MM.1S (cell line): ENCODE measurements around the gene ZNF587.
A peak's percentile ranks its signal among the peaks of the same experiment; 100 is the strongest.

Source experiments
- DNase-seq: peaks from one replicate; pipeline ENCODE4 v3.0.0-alpha.2; 2015
- H2AFZ ChIP-seq: fragments of 300-600 bp; sonication (generic); 2 replicates; pipeline ENCODE4 v1.6.0; 2016; ENCODE audit warnings: antibody characterized with exemption, low read length
- H3F3A ChIP-seq: fragments of 300-600 bp; sonication (generic); 2 replicates; pipeline ENCODE4 v1.6.1; 2016; ENCODE audit warnings: mild to moderate bottlenecking, antibody characterized with exemption, low read length, moderate library complexity, mixed read lengths; ENCODE audit not compliant: insufficient read depth
- H3K27ac ChIP-seq: fragments of 300-600 bp; sonication (generic); 2 replicates; pipeline ENCODE4 v1.5.1; 2016; ENCODE audit warnings: mild to moderate bottlenecking, low read length
- H3K27me3 ChIP-seq: fragments of 300-600 bp; sonication (generic); replicated peaks from 2 replicates; pipeline ENCODE4 v1.6.0; 2016; ENCODE audit warnings: low read length; ENCODE audit not compliant: insufficient read depth
- H3K36me3 ChIP-seq: fragments of 300-600 bp; sonication (generic); replicated peaks from 2 replicates; pipeline ENCODE4 v1.6.1; 2016; ENCODE audit warnings: mild to moderate bottlenecking, low read length, mixed read lengths; ENCODE audit not compliant: insufficient read depth
- H3K4me1 ChIP-seq: fragments of 300-600 bp; sonication (generic); 2 replicates; pipeline ENCODE4 v1.6.1; 2016; ENCODE audit warnings: low read length, mixed read lengths
- H3K4me2 ChIP-seq: fragments of 300-600 bp; sonication (generic); 2 replicates; pipeline ENCODE4 v1.6.0; 2016; ENCODE audit warnings: low read depth, low read length
- H3K4me3 ChIP-seq: fragments of 300-600 bp; sonication (generic); 2 replicates; pipeline ENCODE4 v1.5.1; 2016; ENCODE audit warnings: low read length, mixed read lengths
- H3K79me2 ChIP-seq: fragments of 300-600 bp; sonication (generic); 2 replicates; pipeline ENCODE4 v1.6.1; 2016; ENCODE audit warnings: mixed run types, low read length, mixed read lengths
- H3K9ac ChIP-seq: fragments of 300-600 bp; sonication (generic); 2 replicates; pipeline ENCODE4 v1.6.1; 2016; ENCODE audit warnings: low read length, mixed read lengths
- H3K9me2 ChIP-seq: fragments of 300-600 bp; sonication (generic); replicated peaks from 2 replicates; pipeline ENCODE4 v1.6.1; 2016; ENCODE audit warnings: mild to moderate bottlenecking, low read length, mixed read lengths; ENCODE audit not compliant: insufficient read depth
- H3K9me3 ChIP-seq: fragments of 300-600 bp; sonication (generic); replicated peaks from 2 replicates; pipeline ENCODE4 v1.6.1; 2016; ENCODE audit warnings: mild to moderate bottlenecking, low read length, mixed read lengths; ENCODE audit not compliant: insufficient read depth
- H4K20me1 ChIP-seq: fragments of 300-600 bp; sonication (generic); 2 replicates; pipeline ENCODE4 v1.6.1; 2016; ENCODE audit warnings: mild to moderate bottlenecking, low read length, moderate library complexity, mixed read lengths; ENCODE audit not compliant: insufficient read depth
- CTCF ChIP-seq: fragments of 300-600 bp; sonication (generic); IDR thresholded peaks from 2 replicates; pipeline ENCODE4 v1.5.1; 2016; ENCODE audit warnings: antibody characterized with exemption, low read length, mixed read lengths
- EZH2 ChIP-seq: fragments of 300-600 bp; sonication (generic); optimal IDR thresholded peaks from 2 replicates; pipeline ENCODE3; 2017; ENCODE audit warnings: low read depth, mild to moderate bottlenecking, antibody characterized with exemption, low read length, mixed read lengths
- EZH2phosphoT487 ChIP-seq: fragments of 300-600 bp; sonication (generic); IDR thresholded peaks from 2 replicates; pipeline ENCODE4 v1.6.1; 2018; ENCODE audit warnings: antibody characterized with exemption, low read length

ZNF587 gene

GRCh38 chr19:57814505-57815246 lies 35.0 kb upstream of the ZNF587 start, which contains the start of gene ZNF552:
TSS of gene ZNF552 (minus strand) at chr19:57814913. CDS start at chr19:57814743, 170 bp downstream.
- peak within 1 kb of the TSS; percentile 82 for H3K4me2 ChIP-seq
- H3K27ac ChIP-seq = peak within 1 kb of the TSS; percentile 35; the same call in 1 of the 2 replicates
- no peaks in the 10 kb centered on the region for H3K9me3 ChIP-seq

GRCh38 chr19:57815247-57816075 lies 34.2 kb upstream of the ZNF587 start:
- DNase-seq = no peak
- Histone ChIP-seq H3K9ac (peak overlapping the region; percentile 82; the same call in 1 of the 2 replicates), H3K4me1 (no peaks in the 10 kb centered on the region), H3K9me2 (no peaks in the 10 kb centered on the region), H3K4me3 (peak overlapping the region; percentile 91), H3K36me3 (no peaks in the 10 kb centered on the region), H3K4me2 (peak overlapping the region; percentile 82; the same call in 1 of the 2 replicates), H2AFZ (peak overlapping the region; percentile 90), H4K20me1 (no peaks in the 10 kb centered on the region), H3K9me3 (no peaks in the 10 kb centered on the region), H3K27ac (no peak overlapping the region), H3F3A (no peaks in the 10 kb centered on the region; the same call in 1 of the 2 replicates), H3K79me2 (peaks cover 26% of the 10 kb centered on the region), H3K27me3 (no peaks in the 10 kb centered on the region)
- no peak for TF ChIP-seq CTCF
- TF ChIP-seq EZH2phosphoT487 = no peak
- no peak for TF ChIP-seq EZH2

More at GRCh38 chr19:57814505-57815246, 35.0 kb upstream of the ZNF587 start, which contains the start of gene ZNF552:
- peaks cover 18% of the 10 kb centered on the region for H3K79me2 ChIP-seq
- no peaks in the 10 kb centered on the region for H3K36me3 ChIP-seq
- H3K9me2 ChIP-seq = no peaks in the 10 kb centered on the region
- TF ChIP-seq CTCF (no peak), EZH2phosphoT487 (no peak), EZH2 (no peak)
- H4K20me1 ChIP-seq = no peaks in the 10 kb centered on the region
- peak within 1 kb of the TSS; percentile 91 for H3K4me3 ChIP-seq
- no peaks in the 10 kb centered on the region for H3K4me1 ChIP-seq
- peak within 1 kb of the TSS; percentile 90 for H2AFZ ChIP-seq
- peak within 1 kb of the TSS; percentile 82 for H3K9ac ChIP-seq
- no peaks in the 10 kb centered on the region for H3K27me3 ChIP-seq
- DNase-seq = peak; percentile 86
- H3F3A ChIP-seq = no peaks in the 10 kb centered on the region; the same call in 1 of the 2 replicates

- no peak for TF ChIP-seq EZH2phosphoT487
- no peak for TF ChIP-seq CTCF
- TF ChIP-seq EZH2 = no peak
- H3K9me2 ChIP-seq = no peaks in the 10 kb centered on the region
- no peaks in the 10 kb centered on the region for H4K20me1 ChIP-seq
- H3K9me3 ChIP-seq = no peaks in the 10 kb centered on the region
- no peaks in the 10 kb centered on the region; the same call in 1 of the 2 replicates for H3F3A ChIP-seq
- H3K4me2 ChIP-seq = no peak overlapping the region
- no peaks in the 10 kb centered on the region for H3K36me3 ChIP-seq
- no peak overlapping the region for H3K27ac ChIP-seq
- no peak overlapping the region for H3K9ac ChIP-seq
- H3K79me2 ChIP-seq = peaks cover 36% of the 10 kb centered on the region
- no peaks in the 10 kb centered on the region for H3K27me3 ChIP-seq
- DNase-seq = no peak
- no peaks in the 10 kb centered on the region for H3K4me1 ChIP-seq
- no peak overlapping the region for H3K4me3 ChIP-seq
- no peak overlapping the region for H2AFZ ChIP-seq
Measured at GRCh38 chr19:57816652-57817051, 33.0 kb upstream of the ZNF587 start.
